Kidney epithelial cell (primary cell): ENCODE measurements around the gene ZNF765. TPM values are rescaled to one million over a fixed set of nuclear protein-coding genes. Genes with fewer than 3 reads are reported as not detected.
"Not testable (repeated sequence)": the region's sequence is repeated elsewhere in the genome, so short reads cannot be mapped to it uniquely, and the experiment has no call there.

Source experiments
- DNase-seq: peaks from one replicate; pipeline ENCODE4 v3.0.0-alpha.2; 2010; ENCODE audit warnings: low read depth
- H3K27me3 ChIP-seq: 2 replicates; pipeline ENCODE4 v1.6.0; 2011; ENCODE audit warnings: low read length; ENCODE audit not compliant: control insufficient read depth, insufficient read depth
- H3K36me3 ChIP-seq: 2 replicates; pipeline ENCODE4 v1.5.1; 2011; ENCODE audit warnings: low read length; ENCODE audit not compliant: control insufficient read depth, insufficient read depth
- H3K4me3 ChIP-seq: 2 replicates; pipeline ENCODE4 v1.5.1; 2011; ENCODE audit warnings: low read depth, mild to moderate bottlenecking, control low read depth, low read length
- CTCF ChIP-seq: IDR thresholded peaks from 2 replicates; pipeline ENCODE4 v1.5.1; 2011; ENCODE audit warnings: mild to moderate bottlenecking, moderate library complexity, low read length, control low read depth, inconsistent platforms; ENCODE audit not compliant: insufficient read depth, poor library complexity, severe bottlenecking
- total RNA-seq: library from RNA; depleted of rRNA; stranded (reverse); fragments of >200 nt; gene quantifications from 2 replicates; pipeline ENCODE4 v1.2.3, GENCODE V29; 2015

Gene ZNF765
- total RNA-seq, 1 donor from 2014 or later, result 8.8 TPM

- no peak for DNase-seq
- Histone ChIP-seq H3K36me3 (no peaks in the 10 kb centered on the region), H3K4me3 (peak overlapping the region; percentile 88), H3K27me3 (no peaks in the 10 kb centered on the region)
- TF ChIP-seq CTCF, result no peak
These were observed 37.2 kb downstream of the ZNF765 start for GRCh38 chr19:53432088-53432661.

GRCh38 chr19:53443809-53444208 is 48.9 kb downstream of the ZNF765 start:
- DNase-seq, H3K27me3 ChIP-seq, H3K36me3 ChIP-seq, H3K4me3 ChIP-seq: not testable (repeated sequence)

GRCh38 chr19:53447196-53447595 is 52.2 kb downstream of the ZNF765 start:
- H3K27me3 ChIP-seq, H3K36me3 ChIP-seq, H3K4me3 ChIP-seq, DNase-seq: not testable (repeated sequence)

- TF ChIP-seq CTCF, result no peak
- no peaks in the 10 kb centered on the region for H3K27me3 ChIP-seq
- no peak for DNase-seq
- H3K4me3 ChIP-seq, result no peak overlapping the region
- H3K36me3 ChIP-seq, result no peaks in the 10 kb centered on the region
These were observed 60.9 kb downstream of the ZNF765 start for GRCh38 chr19:53455828-53456227.

GRCh38 chr19:53460131-53460721 is 65.3 kb downstream of the ZNF765 start:
- H3K36me3 ChIP-seq, H3K27me3 ChIP-seq, H3K4me3 ChIP-seq, DNase-seq: not testable (repeated sequence)

GRCh38 chr19:53461866-53462265 is 66.9 kb downstream of the ZNF765 start:
- Histone ChIP-seq H3K27me3 (no peaks in the 10 kb centered on the region), H3K4me3 (no peak overlapping the region), H3K36me3 (no peaks in the 10 kb centered on the region)
- no peak for DNase-seq
- TF ChIP-seq CTCF, result no peak

- H3K36me3 ChIP-seq, result no peaks in the 10 kb centered on the region
- TF ChIP-seq CTCF, result no peak
- no peak for DNase-seq
- no peak overlapping the region for H3K4me3 ChIP-seq
- H3K27me3 ChIP-seq, result no peaks in the 10 kb centered on the region
These were observed 67.9 kb downstream of the ZNF765 start for GRCh38 chr19:53462861-53463260.
